ENCODE results near the gene MZT2A. TPM values are rescaled to one million over a fixed set of nuclear protein-coding genes. Genes with fewer than 3 reads are reported as not detected.
"Not testable (repeated sequence)": the region's sequence is repeated elsewhere in the genome, so short reads cannot be mapped to it uniquely, and the experiment has no call there.

MZT2A gene
- total and polyA plus RNA-seq, 2 experiments from 2014 or later, result 118 to 211 TPM

DNA sequence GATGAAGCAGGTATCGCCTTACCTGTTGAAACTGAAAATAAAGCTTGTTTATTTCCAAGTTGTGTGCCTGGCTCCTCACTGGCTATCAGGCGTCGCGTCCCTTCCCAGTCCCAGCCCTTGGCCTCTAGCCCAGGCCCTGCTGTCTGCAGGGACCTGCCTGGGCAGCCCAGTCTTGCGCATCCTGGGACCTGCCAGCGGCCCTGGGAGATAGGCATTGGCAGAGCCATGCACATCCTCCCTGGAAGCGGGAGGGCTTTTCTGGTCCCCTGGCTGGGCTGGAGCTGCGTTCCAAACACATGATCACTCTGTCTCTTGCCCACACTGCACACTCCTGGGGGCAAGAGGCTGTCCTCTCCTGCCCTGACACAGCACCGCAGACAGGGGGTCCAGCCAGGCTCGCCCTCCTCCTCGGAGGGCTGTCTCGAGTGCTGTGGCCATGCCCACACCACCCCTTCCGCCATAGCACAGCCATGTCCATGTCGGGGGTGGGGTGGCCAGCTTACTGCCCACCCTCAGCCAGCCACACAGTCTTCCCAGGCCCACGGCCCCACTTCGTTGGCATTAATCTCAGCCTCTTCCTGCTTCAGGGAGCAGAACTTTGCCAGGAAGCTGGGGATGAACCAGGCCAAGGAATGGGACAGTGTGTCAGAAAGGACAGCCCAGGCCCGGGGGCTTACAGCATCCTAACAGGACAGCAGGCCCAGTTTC lies 41.6 kb upstream of the MZT2A start:
- not testable (repeated sequence) for H3K27me3 ChIP-seq; H3K9me3 ChIP-seq (ENCODE audit: low read depth); H3K4me1 ChIP-seq (ENCODE audit: insufficient read depth); H3K4me2 ChIP-seq; H3K4me3 ChIP-seq; H3K36me3 ChIP-seq (replicated peaks; ENCODE audit: insufficient read depth, low read depth); H3K79me2 ChIP-seq; H3K9me2 ChIP-seq (replicated peaks; ENCODE audit: insufficient read depth); DNase-seq (ENCODE audit: low spot score); H4K20me1 ChIP-seq (ENCODE audit: insufficient read depth, poor library complexity, severe bottlenecking); H2AFZ ChIP-seq; H3K27ac ChIP-seq
- 93% methylated on average over 10 of the region's 17 CpGs for WGBS (ENCODE audit: low lambda C conversion rate, missing lambda C conversion rate)

DNA sequence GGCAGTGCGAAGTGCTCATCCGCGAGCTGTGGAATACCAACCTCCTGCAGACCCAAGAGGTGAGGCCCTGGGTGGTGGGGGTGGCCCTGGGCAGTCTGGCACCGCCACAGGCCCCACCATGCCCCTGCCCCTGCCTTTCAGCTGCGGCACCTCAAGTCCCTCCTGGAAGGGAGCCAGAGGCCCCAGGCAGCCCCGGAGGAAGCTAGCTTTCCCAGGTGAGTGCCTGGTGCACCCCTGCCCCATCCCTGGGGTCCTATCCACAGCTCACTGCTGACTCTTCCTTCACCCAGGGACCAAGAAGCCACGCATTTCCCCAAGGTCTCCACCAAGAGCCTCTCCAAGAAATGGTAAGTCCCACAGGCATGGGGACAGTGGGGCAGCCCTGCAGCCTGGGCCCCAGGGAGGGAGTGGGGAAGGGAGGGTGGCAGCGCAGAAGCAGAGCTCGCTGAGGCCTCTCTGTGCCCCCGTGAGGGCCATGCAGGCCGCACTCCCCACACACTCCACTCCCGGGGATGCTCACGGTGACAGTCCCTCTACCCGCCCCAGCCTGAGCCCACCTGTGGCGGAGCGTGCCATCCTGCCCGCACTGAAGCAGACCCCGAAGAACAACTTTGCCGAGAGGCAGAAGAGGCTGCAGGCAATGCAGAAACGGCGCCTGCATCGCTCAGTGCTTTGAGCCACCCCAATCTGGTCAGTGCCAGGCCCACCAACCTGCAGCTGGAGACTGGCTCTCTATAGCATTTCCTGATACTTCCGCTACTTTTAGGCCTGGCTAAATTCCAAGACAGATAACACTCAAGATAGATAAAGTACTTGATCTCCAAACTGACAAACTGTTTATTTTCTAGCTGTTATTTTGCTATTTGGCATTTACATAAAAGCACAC lies 40.8 kb upstream of the MZT2A start:
- not testable (repeated sequence) for H3K4me1 ChIP-seq (ENCODE audit: insufficient read depth); H3K79me2 ChIP-seq; H2AFZ ChIP-seq; DNase-seq (ENCODE audit: low spot score); H3K27ac ChIP-seq; H3K36me3 ChIP-seq (replicated peaks; ENCODE audit: insufficient read depth, low read depth); H3K27me3 ChIP-seq; H4K20me1 ChIP-seq (ENCODE audit: insufficient read depth, poor library complexity, severe bottlenecking); H3K4me2 ChIP-seq; H3K9me2 ChIP-seq (replicated peaks; ENCODE audit: insufficient read depth); H3K9me3 ChIP-seq (ENCODE audit: low read depth); H3K4me3 ChIP-seq
- 88% methylated on average over 12 of the region's 23 CpGs for WGBS (ENCODE audit: low lambda C conversion rate, missing lambda C conversion rate)

DNA sequence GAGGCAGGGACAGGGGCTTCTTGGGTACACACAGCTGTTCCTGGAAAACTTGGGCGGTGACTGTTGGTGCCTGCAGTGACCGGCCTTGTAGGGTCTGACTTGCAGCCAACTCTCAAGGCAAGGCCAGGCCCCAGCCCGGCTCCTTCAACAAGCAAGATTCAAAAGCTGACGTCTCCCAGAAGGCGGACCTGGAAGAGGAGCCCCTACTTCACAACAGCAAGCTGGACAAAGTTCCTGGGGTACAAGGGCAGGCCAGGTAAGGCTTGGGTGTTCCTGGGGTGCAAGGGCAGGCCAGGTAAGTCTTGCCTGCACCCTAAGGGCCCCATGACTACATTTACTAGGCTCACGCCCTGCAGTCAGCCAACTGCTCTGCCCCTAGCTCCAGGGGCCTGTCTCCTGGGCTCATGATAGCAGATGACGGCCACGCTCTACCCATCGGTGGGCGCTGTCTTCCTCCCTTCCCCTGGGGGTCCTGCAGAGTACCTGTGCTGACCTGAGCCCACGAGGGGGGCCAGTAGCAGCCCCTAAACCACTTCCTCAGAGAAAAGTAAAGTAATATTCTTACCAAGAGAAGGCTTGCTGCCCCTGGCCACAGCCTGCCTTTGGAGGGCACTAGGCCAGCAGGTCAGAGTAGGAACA lies 39.5 kb upstream of the MZT2A start:
- WGBS (ENCODE audit: low lambda C conversion rate, missing lambda C conversion rate), result 95% methylated on average over 8 of the region's 11 CpGs
- not testable (repeated sequence) for H3K36me3 ChIP-seq (replicated peaks; ENCODE audit: insufficient read depth, low read depth); H3K9me2 ChIP-seq (replicated peaks; ENCODE audit: insufficient read depth); H3K27ac ChIP-seq; H3K4me3 ChIP-seq; H3K4me1 ChIP-seq (ENCODE audit: insufficient read depth); H3K9me3 ChIP-seq (ENCODE audit: low read depth); H3K79me2 ChIP-seq; H4K20me1 ChIP-seq (ENCODE audit: insufficient read depth, poor library complexity, severe bottlenecking); H2AFZ ChIP-seq; H3K4me2 ChIP-seq; H3K27me3 ChIP-seq; DNase-seq (ENCODE audit: low spot score)

DNA sequence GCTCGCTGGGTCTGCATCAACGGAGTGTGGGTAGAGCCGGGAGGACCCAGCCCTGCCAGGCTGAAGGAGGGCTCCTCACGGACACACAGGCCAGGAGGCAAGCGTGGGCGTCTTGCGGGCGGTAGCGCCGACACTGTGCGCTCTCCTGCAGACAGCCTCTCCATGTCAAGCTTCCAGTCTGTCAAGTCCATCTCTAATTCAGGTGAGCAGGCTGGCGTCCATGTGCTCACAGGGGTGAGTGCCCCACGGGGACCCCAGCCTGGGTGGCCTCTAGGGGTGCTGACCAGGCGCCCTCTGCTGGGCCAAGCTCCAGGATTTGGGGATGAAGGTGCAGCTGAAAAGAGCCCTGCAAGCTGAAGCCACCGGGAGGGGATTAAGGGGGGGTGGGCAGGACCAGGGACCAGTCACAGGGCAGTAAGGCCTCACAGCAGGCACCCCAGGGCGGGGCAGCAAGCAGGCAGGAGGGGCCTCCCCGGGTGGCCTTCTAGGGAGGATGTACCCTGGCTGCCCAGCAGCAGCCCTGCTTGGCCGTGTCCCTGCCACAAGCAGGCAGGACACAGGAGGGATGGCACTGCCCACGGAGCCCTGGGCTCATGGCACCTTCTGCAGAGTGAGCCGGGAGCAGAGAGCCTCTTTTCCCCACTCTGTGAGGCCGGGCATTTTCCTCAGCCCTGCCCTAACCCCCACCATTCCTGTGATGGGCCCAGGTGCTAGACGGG lies 38.6 kb upstream of the MZT2A start:
- not testable (repeated sequence) for H3K79me2 ChIP-seq; H3K4me1 ChIP-seq (ENCODE audit: insufficient read depth); H3K4me2 ChIP-seq; H3K27me3 ChIP-seq; H4K20me1 ChIP-seq (ENCODE audit: insufficient read depth, poor library complexity, severe bottlenecking); H3K4me3 ChIP-seq; H3K9me2 ChIP-seq (replicated peaks; ENCODE audit: insufficient read depth); H2AFZ ChIP-seq; DNase-seq (ENCODE audit: low spot score); H3K27ac ChIP-seq; H3K9me3 ChIP-seq (ENCODE audit: low read depth); H3K36me3 ChIP-seq (replicated peaks; ENCODE audit: insufficient read depth, low read depth)
- WGBS (ENCODE audit: low lambda C conversion rate, missing lambda C conversion rate), result 80% methylated on average over 15 of the region's 22 CpGs

DNA sequence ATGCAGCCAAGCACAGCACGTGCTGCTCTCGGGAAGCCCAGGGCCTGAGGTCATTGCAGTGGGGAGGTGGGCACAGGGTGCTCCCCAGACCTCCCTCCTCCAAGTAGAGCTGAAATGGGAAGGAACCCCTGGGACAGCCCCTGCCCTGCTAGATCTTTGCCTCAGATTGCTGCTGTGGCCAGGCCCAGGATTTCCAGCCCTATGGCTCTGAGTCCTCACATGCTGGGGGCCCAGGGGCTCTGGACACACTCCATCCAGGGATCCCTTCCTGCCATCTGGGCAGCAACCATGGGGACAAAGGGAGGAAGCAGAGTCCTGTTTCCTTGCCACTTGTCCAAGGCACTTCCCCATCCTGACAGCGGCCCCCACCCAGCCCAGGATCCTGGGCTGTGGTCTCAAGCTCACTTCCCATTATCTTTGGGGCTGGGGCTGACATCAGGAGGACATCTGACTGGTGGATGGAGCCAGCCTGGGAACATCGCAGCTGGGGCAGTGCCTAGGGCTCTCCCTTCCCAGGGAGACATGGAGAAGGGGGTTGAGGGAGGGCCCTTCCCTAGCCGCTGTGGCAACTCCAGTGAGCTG lies 37.8 kb upstream of the MZT2A start:
- not testable (repeated sequence) for H2AFZ ChIP-seq; H3K4me1 ChIP-seq (ENCODE audit: insufficient read depth); H3K36me3 ChIP-seq (replicated peaks; ENCODE audit: insufficient read depth, low read depth); H3K27me3 ChIP-seq; H3K9me3 ChIP-seq (ENCODE audit: low read depth); H4K20me1 ChIP-seq (ENCODE audit: insufficient read depth, poor library complexity, severe bottlenecking); H3K9me2 ChIP-seq (replicated peaks; ENCODE audit: insufficient read depth); H3K79me2 ChIP-seq; DNase-seq (ENCODE audit: low spot score); H3K4me2 ChIP-seq; H3K27ac ChIP-seq; H3K4me3 ChIP-seq
- WGBS (ENCODE audit: low lambda C conversion rate, missing lambda C conversion rate), result 95% methylated on average over 5 of the region's 5 CpGs

DNA sequence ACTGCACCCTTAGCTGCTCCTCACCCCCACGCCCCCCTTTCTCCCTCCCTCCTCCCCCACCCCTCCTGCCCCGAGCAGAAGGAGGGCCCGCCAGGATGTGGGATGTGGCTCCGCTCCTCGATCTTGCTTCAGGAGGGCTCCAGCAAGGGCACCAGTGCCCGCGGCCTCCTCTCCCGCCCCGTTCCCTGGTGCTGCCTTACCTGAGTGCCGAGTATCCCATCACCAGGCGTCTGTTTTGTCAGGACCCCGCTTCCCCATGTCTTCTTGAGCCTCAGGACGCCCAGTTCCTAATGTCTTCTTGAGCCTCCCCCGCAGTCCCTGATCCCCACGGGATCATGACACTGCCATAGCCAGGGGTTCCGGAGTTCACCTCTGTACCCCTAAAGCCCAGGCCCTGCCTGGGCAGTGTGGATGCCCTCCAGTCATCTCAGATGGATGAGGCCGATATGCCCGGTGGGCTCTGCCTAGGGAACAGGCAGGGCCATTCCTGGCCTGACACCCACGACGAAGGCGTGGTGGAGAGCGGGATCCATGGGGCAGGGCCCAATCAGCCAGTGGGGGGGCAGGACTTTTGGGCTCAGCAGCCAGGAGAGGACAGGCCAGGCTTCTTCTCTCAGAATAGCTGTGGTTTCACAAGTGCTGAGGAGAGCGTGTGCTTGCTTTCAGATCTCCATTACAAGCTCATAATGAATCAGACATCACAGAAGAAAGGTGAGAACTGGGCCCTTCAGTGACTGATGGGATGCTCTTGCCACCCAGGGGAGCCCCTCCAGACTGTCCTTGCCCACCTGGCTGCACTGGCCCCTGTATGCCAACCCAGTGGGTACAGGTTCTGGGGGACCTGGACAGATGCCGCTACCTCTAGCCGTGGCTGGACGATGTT lies 37.0 kb upstream of the MZT2A start:
- H3K27ac ChIP-seq; H3K4me1 ChIP-seq (ENCODE audit: insufficient read depth); H3K4me3 ChIP-seq; H4K20me1 ChIP-seq (ENCODE audit: insufficient read depth, poor library complexity, severe bottlenecking); DNase-seq (ENCODE audit: low spot score); H3K9me2 ChIP-seq (replicated peaks; ENCODE audit: insufficient read depth); H3K27me3 ChIP-seq; H3K36me3 ChIP-seq (replicated peaks; ENCODE audit: insufficient read depth, low read depth); H2AFZ ChIP-seq; H3K9me3 ChIP-seq (ENCODE audit: low read depth); H3K79me2 ChIP-seq: not testable (repeated sequence)
- H3K4me2 ChIP-seq, result peak overlapping the region; percentile 72
- 83% methylated on average over 21 of the region's 26 CpGs for WGBS (ENCODE audit: low lambda C conversion rate, missing lambda C conversion rate)

DNA sequence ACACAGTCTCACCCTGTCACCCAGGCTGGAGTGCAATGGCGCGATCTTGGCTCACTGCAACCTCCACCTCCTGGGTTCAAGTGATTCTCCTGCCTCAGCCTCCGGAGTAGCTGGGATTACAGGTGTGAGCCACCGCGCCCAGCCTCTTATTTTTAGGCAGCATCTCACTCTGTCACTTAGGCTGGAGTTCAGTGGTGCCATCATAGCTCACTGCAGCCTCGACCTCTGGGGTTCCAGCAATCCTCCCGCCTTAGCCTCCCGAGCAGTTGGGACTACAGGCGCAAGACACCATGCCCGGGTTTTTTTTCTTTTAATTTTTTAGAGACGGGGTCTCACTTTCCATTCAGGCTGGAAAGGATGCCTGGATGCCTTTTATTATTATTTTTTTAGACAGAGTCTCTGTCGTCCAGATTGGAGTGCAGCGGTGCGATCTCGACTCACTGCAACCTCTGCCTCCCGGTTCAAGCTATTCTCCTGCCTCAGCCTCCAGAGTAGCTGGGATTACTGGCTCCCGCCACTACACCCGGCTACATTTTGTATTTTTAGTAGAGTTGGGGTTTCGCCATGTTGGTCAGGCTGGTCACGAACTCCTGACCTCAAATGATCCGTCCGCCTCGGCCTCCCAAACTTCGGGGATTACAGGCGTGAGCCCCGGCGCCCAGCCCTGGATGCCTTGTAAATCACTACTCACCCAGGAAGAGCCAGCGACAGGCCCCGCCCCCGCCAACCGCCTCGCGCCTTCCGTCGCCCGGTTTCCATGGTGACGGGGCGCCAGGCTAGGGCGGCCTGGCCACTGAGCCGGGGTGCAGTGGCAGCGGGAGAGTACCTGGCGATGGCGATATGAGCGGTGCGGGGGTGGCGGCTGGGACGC lies 35.2 kb upstream of the MZT2A start, which contains the start of gene CCDC74A:
Gene CCDC74A (plus strand): TSS at position 758 of the 871 bp plus-strand sequence. CDS start 83 bp downstream, at position 841.
- peak within 1 kb of the TSS; percentile 32 for H2AFZ ChIP-seq
- not testable (repeated sequence) for H3K36me3 ChIP-seq (replicated peaks; ENCODE audit: insufficient read depth, low read depth); H3K9me2 ChIP-seq (replicated peaks; ENCODE audit: insufficient read depth); H3K9me3 ChIP-seq (ENCODE audit: low read depth); H3K4me1 ChIP-seq (ENCODE audit: insufficient read depth); H4K20me1 ChIP-seq (ENCODE audit: insufficient read depth, poor library complexity, severe bottlenecking); H3K27me3 ChIP-seq; H3K4me3 ChIP-seq; H3K79me2 ChIP-seq
- peak within 1 kb of the TSS; percentile 34 for H3K27ac ChIP-seq
- 36% methylated on average over 39 of the region's 47 CpGs for WGBS (ENCODE audit: low lambda C conversion rate, missing lambda C conversion rate)
- H3K4me2 ChIP-seq, result peak within 1 kb of the TSS; percentile 72
- peak; percentile 78 for DNase-seq (ENCODE audit: low spot score)

All from hepatocyte (in vitro differentiated cells).